Right kidney (tissue), 1 donor: ENCODE data around the gene RANBP3L.
"Not testable (repeated sequence)": the region's sequence is repeated elsewhere in the genome, so short reads cannot be mapped to it uniquely, and the experiment has no call there.

Experiments used
- DNase-seq: peaks from one replicate; pipeline ENCODE4 v3.0.0-alpha.2; 2016

The RANBP3L gene

DNA sequence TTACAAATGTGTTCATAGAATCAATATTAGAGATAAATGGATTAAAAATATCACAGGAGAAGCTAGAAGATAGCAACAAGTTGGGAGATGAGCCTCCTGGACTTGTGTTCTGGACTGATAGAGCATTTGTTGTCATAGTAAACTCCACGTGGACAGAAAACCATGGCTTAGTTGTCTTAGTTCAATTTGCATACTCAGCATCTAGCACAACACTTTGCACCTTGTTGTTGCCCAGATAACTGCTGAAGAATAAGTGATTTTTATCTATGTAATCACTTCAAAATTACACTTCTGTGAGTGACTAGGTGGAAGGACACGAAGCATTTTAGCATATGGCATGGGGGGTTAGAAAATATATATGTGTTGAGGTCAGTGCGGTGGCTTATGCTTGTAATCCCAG lies 4.0 kb downstream of the RANBP3L start:
- DNase-seq = no peak

DNA sequence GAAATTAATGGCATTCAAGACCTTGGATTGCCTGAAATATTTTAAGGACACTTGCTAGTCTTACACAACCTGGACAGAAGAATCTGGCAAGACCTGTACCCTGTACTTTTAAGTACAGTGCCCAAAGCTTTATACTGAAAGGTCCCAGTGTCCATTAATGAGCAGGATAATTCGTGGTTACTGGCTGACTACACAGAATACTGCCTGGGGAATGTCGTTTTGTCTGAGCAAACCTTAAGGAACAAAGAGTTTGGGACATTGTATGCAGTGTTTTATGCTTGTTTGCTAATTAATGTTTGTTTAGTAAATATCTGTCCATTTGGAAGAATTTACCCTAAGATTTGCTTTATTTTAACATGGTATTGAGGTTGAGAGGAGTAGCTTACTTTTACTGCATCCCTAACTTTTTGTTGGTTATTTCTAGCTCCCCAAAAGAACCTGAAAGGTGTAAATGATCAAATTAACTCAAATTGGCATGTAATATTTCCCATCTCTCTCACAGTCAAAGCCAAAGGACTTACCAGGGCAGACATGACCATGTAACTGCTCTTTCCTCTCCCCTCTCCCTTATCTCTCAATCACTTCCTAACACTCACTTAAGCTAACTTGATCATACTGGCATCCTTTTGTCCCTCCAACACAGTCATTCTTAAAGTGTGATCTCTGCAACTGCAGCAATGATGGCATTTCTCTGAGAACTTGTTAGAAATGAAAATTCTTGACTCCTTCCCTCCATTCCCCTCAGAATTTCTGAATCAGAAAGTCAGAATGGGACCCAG lies 15.7 kb downstream of the RANBP3L start:
- no peak for DNase-seq

DNA sequence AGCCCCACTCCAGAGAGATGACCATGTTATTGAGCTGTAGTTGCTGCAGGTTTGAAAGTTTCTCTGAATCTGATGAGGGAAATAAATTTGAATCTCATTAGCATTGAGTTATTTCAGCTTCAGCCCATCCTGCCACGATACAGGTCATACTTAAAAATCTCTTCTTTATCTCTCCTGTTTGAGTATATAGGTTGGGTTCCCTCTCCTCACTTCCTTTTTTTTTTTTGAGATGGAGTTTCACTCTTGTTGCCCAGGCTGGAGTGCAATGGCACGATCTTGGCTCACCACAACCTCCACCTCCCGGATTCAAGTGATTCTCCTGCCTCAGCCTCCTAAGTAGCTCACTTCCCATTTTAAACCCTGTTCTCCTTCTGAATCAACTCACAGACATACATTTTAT lies 17.9 kb downstream of the RANBP3L start:
- not testable (repeated sequence) for DNase-seq

DNA sequence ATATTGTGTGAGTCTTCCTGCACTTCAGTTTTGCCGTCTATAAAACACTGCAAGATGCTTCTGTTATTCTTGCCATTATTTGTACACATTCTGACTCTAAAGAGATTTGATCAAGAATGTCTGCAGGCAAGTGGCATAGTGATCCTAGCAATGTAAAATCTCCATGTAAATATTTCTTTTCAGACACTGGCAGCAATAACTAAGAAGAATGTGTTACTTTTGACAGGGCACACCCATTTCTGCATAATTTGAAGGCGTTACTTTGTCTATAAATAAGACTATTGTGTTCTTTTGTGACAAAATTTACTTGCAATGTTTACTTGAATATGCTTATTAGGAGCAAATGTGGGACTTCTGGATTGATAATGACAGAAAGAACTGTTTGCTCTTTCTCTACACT lies 20.1 kb downstream of the RANBP3L start:
- DNase-seq = no peak

DNA sequence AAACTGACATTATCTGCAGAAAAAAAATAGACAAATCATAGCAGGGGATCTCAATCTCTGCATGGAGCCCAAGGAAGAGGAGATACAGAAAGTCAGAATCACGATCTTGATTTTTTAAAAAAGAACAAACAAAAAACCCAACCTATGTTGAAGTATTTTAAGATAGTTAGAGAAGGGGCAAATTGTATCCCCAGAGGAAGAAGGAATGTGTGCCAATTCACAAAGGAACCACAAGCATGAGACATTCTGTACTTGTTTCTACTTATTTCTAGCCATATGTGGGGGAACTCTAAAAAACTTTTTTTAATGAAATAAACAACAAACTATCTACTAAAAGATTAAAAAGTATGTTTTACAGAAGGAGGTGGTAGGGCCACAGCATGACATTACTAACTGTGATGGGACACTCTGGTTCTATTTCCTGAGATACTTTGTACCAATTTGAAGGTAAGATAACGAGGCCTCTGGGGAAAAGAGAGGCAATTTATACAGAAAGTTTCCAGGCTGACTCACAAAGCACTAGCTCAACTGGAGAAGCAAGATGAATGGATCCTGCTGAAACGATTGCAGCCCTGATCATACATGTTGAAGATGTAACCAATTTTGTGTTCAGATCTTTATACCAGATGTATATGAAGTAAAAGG lies 22.5 kb downstream of the RANBP3L start:
- no peak for DNase-seq

DNA sequence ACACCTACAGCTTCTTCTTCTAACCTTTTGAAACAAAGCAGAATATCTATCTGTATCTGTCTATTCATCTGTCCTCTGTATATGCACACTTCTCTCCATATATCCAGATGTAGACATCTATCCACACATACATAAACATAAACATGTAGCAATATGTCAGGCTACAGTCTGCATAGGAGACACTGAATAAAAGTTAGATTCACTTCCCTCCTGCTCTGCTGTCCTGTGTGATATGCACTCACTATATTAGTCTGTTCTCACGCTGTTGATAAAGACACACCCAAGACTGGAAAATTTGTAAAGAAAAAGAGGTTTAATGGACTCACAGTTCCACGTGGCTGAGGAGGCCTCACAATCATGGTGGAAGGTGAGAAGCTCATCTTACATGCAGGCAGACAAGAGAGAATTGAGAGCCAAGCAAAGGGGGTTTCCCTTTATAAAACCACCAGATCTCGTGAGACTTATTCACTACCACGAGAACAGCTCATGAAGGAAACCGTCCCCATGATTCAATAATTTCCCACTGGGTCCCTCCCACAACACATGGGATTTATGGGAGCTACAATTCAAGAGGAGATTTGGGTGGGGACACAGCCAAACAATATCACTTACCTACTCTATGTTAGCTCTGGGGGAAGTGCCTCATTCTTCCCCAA lies 24.1 kb downstream of the RANBP3L start:
- no peak for DNase-seq

DNA sequence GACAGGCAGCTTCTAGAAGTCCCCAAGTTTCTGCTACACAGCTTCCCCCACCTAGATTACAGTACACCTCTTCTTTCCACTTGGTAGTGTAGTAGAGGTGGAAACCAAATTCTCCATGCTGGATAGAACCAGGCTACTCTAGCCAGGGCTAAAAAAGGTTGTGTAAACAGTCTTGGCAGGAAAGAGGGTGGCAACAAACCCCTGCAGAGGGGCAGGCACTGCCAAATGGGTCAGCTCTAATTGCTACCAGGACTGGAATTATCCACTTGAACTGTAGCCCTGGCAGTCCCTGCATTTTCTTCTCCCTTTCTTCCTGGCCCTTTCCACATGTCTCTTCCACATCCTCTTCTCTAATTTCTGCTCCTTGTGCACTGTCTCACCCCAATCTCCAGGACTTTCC lies 24.8 kb downstream of the RANBP3L start:
- no peak for DNase-seq

DNA sequence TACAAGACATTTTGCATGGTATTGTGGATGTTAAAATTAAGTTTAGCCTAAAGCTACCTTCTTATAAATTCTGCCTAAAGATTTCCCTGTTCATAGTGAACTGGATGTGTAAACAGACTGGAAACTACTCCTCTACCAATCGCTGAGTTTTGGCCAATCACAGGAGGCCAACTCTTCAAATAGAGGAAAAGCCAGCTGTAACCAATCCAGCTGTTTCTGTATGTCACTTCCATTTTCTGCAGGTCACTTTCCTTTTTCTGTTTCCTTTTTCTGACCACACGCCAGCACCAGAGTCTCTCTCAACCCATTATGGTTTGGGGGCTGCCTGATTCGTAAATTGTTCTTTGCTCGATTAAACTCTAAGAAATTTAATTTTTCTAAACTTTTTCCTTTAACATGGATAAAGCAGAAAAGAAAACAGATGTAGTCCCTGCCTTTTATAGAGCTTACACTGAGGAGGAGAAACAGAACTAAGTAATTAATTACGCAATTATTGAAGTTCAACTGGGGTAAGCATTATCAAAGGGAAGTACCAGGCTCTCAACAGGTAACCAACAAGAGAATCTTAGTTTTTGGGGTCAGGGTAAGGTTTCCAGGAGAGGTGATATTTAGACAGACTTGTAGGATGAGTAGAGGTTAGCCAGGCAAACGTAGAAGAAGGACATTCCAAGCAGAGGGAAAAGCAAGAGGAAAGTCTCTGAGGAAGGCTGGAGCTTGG lies 27.7 kb downstream of the RANBP3L start:
- no peak for DNase-seq

DNA sequence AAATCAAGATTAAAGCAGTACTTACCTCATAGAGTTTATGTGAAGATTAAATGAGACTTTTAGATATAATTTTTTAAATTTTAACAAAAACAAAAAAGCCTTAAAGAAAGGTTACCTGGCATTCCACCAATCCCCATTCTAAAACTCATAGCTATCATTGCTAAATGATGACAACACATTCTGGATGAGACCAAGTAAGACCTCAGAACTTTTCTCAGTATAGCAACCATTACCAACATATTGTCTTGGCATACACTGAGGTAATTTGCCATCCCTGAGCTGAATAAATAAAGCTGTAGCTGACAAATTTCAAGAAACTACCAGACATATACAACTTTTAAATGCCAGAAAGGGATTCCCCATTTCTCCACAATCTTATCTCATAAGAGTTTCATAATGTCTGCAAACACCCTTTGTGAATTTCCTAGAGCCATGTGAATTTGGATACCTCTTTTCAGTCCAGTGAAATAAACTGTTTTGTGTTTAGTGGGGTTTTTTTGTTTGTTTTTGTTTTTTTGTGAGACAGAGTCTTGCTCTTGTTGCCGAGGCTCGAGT lies 29.5 kb downstream of the RANBP3L start:
- DNase-seq = no peak

DNA sequence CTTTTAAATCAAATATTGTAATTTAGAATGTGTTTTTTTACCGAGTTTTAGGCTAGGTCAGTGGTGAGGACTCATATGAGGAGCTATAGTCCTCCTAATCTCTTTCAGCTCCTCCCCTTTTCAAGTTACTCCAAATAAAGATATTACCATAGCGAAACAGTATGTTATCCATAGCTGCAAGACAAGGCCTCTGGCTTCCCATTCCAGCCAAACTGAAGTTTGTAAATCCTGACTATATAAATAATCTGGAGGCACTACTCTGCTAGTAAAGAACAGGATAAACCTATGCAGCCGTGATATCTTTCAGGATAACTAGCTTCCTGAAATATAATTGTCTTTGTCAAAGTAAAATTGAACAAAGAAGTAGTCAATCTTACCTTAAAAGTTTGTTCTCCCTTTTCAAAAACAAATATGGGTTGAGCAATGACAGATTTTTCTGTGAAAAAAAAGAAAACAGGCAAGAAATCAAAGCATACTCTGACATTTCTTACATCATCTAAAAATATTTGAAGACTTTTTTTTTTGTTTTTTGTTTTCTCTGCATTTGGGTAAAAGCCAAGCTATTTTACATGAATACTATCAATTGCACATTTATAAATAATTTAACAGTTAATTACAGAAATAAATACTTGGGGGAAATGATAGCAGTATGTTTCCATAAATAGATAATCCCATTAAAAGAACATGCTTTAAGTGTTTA lies 30.7 kb downstream of the RANBP3L start:
- no peak for DNase-seq

DNA sequence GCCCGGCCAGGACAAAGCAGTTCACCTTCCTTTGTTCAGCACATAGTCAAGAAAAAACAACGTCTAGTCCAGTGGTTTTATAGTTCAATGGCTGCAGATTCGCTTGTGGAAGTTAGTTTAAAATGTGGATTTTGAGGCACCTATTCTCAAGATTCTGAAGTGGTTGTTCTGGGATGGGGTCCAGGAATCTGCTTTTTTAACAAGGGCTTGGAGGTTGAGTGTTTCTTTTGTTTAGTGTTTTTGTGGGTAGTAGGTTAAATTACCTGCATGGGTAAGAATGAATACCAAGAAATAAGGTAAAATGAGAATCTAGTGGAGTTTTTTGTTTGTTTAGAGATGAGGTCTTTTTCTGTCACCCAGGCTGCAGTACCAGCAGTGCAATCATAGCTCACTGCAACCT lies 31.5 kb downstream of the RANBP3L start:
- no peak for DNase-seq

DNA sequence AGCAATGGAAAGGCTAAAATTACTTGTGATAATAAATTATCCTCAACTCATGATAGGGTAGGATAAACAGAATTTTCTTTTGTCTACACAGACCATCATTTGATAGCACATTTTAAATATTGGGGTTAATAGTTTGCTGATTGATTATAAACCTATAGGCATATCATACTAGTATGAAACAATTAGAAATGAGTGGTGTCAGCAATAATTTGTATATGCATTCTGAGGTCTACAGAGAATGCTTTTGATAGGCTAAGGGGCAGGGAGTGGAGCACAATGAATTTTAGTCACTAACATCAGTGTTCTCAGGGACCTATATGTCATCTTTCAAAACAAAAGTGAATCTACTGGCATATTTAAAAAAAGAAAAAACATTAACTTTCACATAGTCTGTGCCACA lies 32.2 kb downstream of the RANBP3L start:
- no peak for DNase-seq

DNA sequence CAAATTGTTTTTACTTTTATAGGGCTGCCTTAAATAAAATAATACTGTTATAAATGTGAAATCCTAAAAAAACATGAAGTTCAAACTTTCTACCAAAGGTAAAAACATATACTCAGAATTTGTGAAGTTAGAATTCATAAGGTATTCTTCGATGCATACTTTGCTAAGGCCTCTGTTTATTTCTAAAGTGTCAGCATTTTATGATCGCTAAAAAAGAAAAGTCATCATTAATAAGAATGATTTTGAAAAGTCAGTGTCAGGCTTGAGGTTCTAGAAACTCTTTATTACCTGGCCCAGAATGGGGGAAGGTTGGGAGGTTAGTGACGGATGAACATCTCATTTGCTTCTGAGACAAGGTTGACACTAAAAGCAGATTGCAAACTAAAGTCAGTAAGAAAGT lies 33.8 kb downstream of the RANBP3L start:
- no peak for DNase-seq

DNA sequence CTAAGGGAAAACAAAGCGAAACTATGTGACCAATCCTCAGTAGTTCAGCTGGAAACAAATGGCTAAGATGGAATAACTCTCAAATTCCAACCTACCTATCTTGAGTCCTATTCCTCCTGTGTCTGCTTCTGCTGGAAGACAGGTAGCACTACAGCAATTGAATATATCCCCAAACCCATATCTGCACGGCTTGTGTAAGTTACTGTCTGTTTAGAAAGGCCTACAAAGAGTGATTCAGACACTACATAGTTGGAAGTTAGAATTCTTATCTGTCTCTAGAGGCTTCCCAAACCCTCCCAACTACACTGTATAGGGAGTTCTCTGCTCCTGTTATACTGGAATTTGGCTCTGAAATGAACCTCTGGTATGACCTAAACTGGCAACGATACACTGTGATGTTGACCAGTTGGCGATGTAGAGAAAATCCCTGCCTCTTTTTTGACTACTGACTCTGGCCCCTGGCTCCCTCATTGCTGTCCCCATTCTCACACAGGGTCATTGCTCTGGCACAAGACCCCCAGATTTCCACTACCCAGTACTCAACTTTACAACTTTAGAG lies 37.4 kb downstream of the RANBP3L start:
- no peak for DNase-seq

DNA sequence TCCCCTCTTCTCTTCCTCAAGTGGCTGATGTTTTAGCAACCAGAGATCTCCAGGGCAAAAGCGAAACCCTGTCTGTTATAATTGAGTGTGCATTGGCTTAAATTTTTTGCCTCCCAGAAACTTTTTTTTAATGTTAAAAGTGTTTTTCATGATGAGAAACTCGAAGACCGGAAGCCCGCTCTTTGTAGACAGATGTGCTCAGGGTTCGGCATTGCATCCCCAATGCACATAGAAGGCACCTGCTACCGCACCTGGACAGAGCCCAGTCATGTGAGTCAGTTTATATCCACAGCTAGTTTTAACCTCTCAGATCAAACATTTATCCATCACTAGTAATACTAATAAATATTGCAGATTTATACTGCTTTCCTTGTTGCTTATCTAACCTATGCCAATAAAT lies 40.5 kb downstream of the RANBP3L start:
- DNase-seq = no peak

DNA sequence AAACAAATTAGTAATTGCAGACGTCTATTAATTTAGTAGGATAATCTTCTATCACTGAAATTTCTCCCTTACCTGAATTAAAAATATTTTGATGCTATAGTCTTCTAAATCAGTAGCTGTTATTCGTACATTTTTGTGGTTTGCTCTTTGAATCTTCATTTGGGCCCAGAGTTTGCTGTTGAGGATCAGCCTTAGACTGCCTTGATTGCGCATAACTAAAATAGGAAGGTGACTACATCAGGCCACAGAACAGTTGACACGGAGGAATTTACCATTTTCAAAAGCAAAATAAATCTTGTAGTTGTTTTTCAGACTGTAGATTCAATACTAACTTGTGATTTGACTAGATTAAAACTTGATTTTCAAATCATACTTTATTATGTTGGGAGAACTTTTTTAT lies 48.1 kb downstream of the RANBP3L start:
- no peak for DNase-seq

DNA sequence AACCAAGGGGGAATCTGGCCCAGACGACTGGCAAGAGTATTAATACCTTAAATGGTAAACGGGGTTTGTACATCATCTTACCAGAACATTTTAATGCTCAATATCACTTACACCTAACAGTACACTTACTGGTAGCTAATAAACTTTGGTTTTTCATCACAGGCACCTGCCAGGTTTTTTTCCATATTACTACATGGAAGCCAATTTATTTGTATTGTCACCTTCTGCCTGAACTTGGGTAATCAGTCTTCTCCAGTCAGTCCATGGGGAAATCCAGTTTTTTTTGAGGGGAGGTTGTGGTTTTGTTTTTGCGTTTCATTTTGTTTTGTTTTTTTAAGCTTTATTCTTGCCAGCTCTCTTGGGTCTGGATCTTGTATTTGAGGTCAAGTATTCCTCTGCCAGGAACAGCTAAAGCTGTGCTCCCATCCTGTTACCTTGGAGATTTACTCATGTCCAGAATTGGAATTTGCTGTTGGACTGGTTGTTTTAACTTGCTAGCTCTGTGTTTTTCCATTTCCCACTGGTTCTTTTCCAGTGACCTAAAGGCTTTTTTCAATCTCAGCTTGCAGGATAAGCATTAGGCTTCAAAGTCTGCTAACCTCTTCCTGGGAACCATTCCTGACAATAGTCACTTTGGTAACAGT lies 48.9 kb downstream of the RANBP3L start:
- no peak for DNase-seq

DNA sequence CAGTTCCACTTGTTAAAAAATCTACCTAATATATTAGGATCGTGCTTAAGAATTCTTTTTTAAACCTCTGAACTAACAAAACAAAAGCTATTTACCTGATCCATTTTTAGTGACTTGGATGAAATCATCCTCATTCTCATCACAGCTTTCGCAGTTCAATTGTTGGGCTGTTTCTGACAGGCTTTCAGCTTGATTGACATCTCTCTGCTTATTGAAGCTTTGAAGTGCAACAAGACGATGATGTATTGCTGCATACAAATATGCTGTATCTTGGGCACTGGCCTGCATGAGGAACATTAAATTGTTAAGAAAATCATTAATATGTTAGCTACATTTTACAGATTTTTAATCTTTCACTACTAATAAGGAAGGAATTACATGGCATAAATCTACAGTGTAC lies 50.5 kb downstream of the RANBP3L start:
- no peak for DNase-seq

DNA sequence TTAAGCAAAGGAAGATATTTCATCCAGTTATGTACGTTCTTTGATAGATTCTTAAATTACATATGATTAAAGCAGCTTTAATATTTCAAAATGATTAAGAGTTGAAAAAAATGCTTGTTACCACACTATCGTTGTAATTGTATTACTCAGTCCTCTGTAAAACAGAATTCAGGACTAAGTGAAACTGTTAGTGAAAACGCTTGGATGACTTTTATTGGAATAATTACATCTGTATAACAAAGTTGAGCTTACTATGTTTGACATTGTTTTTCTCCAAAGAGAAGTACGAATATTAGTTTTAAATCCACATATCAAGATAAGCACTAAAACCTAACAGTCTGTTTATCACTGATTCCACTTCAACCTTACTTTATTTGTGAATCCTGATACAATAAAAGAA lies 51.3 kb downstream of the RANBP3L start:
- no peak for DNase-seq

DNA sequence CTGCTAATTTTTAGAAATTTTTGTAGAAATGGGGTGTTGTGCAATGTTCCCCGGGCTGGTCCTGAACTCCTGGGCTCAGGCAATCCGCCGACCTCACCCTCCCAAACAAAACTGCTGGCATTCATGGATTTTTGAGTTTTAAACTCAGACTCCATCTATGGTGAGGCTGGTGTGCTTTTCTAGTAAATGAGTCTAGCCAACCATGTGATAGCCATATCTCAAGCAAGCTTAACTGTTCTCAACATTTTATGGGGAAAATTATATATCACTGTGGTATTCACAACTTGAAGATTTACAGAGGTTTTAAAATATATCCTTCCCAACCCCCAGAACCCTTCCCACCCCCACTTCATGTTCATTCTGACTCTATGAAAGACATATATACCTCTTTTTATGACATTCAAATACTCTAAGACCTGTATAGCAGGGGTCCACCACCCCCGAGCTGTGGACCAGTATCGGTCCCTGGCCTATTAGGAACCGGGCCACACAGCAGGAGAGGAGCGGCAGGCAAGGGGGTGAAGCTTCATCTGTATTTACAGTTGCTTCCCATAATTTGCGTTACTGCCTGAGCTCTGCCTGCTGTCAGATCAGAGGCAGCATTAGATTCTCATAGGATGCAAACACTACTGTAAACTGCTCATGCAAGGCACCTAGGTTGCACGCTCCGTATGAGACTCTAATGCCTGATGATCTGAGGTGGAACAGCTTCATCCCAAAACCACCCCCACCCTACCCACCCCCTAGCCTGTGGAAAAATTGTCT lies 55.5 kb downstream of the RANBP3L start:
- DNase-seq = no peak

DNA sequence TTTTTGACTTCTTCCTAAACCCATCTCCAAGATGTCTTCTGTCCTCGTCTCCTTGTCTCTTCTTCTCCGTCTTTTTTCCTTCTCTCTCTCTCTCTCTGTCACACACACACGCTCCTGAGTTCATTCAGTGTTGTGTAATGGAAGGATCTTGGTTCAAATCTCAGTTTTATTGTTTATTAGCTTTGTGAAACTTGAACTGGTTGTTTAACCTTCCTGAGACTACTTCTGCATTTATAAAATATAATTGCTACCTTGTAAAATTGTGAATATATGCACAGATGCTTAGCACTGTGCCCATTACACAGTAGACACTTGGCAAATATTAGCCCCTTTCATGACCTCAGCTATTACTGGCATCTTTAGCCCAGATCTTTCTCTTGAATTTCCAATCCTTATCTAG lies 57.6 kb downstream of the RANBP3L start:
- no peak for DNase-seq
